ENCODE measurements around the gene ANKK1.

- TF ChIP-seq POLR2AphosphoS5 (IDR thresholded peaks at IDR 0.05; ENCODE audit: low read depth, low read length) (no peak), POLR2A (IDR thresholded peaks at IDR 0.05; ENCODE audit: low read depth, low read length) (no peak)
These were observed 53.2 kb downstream of the ANKK1 start for GRCh38 chr11:113440816-113441215.
